Measurements from ENCODE around the gene FPR2.

GRCh38 chr19:51740356-51740755 is 20.6 kb upstream of the FPR2 start:
- TF ChIP-seq CTCF (IDR thresholded peaks at IDR 0.05) (no peak), EZH2 (IDR thresholded peaks at IDR 0.05; ENCODE audit: borderline replicate concordance, insufficient read depth, low read depth, low read length, poor library complexity, severe bottlenecking) (no peak)
